ENCODE measurements around the gene MACROD2. TPM values are rescaled to one million over a fixed set of nuclear protein-coding genes. Genes with fewer than 3 reads are reported as not detected.

MACROD2 gene
- total and polyA plus RNA-seq, 2 donors (not counting 1 experiment from before 2014, with no cell fraction given), result 5.3 to 6.7 TPM

- H3K27ac Mint-ChIP-seq, result no peak overlapping the region
- Histone ChIP-seq H3K4me1 (ENCODE audit: control insufficient read depth in 2 of 2, insufficient read depth in 2 of 2, low read length in 2 of 2) (no peaks in the 10 kb centered on the region), H3K4me2 (replicated peaks; ENCODE audit: low read depth, low read length, poor library complexity, severe bottlenecking) (no peak overlapping the region), H3K9me3 (ENCODE audit: control extremely low read depth in 1 of 3, control insufficient read depth in 2 of 3, insufficient read depth in 1 of 3, low read length in 2 of 3) (no peaks in the 10 kb centered on the region), H3K36me3 (replicated peaks in 1 of 2; ENCODE audit: control extremely low read depth in 1 of 2, control insufficient read depth in 1 of 2, extremely low read depth in 1 of 2, insufficient read depth in 2 of 2, low read length in 1 of 2) (no peaks in the 10 kb centered on the region), H2AFZ (ENCODE audit: insufficient read depth, low read depth, low read length, poor library complexity, severe bottlenecking) (no peak overlapping the region), H3K27ac (ENCODE audit: low read length in 2 of 2) (no peak overlapping the region), H3K4me3 (ENCODE audit: control extremely low read depth in 1 of 5, extremely low read depth in 1 of 5, insufficient read depth in 1 of 5, low read depth in 2 of 5, low read length in 4 of 5) (no peak overlapping the region), H3K9ac (ENCODE audit: low read length) (no peak overlapping the region), H3K27me3 (replicated peaks in 1 of 4; ENCODE audit: control extremely low read depth in 1 of 4, control insufficient read depth in 3 of 4, insufficient read depth in 4 of 4, low read length in 3 of 4) (no peaks in the 10 kb centered on the region), H4K20me1 (ENCODE audit: control insufficient read depth, insufficient read depth, low read length, poor library complexity, severe bottlenecking) (no peaks in the 10 kb centered on the region), H3K79me2 (ENCODE audit: control insufficient read depth, insufficient read depth, low read length) (no peaks in the 10 kb centered on the region)
- POLR2A ChIA-PET, result no interaction called here
- no peak overlapping the region for H3K4me3 Mint-ChIP-seq
- ATAC-seq (ENCODE audit: low read depth), result no peak
- intact Hi-C loops (cut with micrococcal nuclease), result no loop called here
- no peaks in the 10 kb centered on the region for H3K9me3 Mint-ChIP-seq (ENCODE audit: insufficient read depth)
- no peaks in the 10 kb centered on the region for H3K4me1 Mint-ChIP-seq
- DNase-seq, result no peak
- 100% methylated on average over 1 of the region's 1 CpG for WGBS (ENCODE audit: insufficient coverage)
- CTCF ChIA-PET, result no interaction called here
- no peak for TF ChIP-seq CTCF (IDR thresholded peaks at IDR 0.05)
- TF ChIP-seq EZH2 (IDR thresholded peaks at IDR 0.05; ENCODE audit: borderline replicate concordance, insufficient read depth, low read depth, low read length, poor library complexity, severe bottlenecking), result no peak
- H3K27me3 Mint-ChIP-seq, result peaks cover 14% of the 10 kb centered on the region
Observed at GRCh38 chr20:14751191-14751590, 755.9 kb downstream of the MACROD2 start.

- POLR2A ChIA-PET, result no interaction called here
Observed at GRCh38 chr20:14757728-14758127, 762.4 kb downstream of the MACROD2 start.

More at GRCh38 chr20:14757728-14758127, 762.4 kb downstream of the MACROD2 start:
- ATAC-seq (ENCODE audit: low read depth), result no peak
- no peak for DNase-seq
- Histone ChIP-seq H4K20me1 (ENCODE audit: control insufficient read depth, insufficient read depth, low read length, poor library complexity, severe bottlenecking) (no peaks in the 10 kb centered on the region), H3K36me3 (replicated peaks in 1 of 2; ENCODE audit: control extremely low read depth in 1 of 2, control insufficient read depth in 1 of 2, extremely low read depth in 1 of 2, insufficient read depth in 2 of 2, low read length in 1 of 2) (no peaks in the 10 kb centered on the region), H3K4me1 (ENCODE audit: control insufficient read depth in 2 of 2, insufficient read depth in 2 of 2, low read length in 2 of 2) (no peaks in the 10 kb centered on the region), H3K4me2 (replicated peaks; ENCODE audit: low read depth, low read length, poor library complexity, severe bottlenecking) (no peak overlapping the region), H3K9me3 (ENCODE audit: control extremely low read depth in 1 of 3, control insufficient read depth in 2 of 3, insufficient read depth in 1 of 3, low read length in 2 of 3) (no peaks in the 10 kb centered on the region), H3K9ac (ENCODE audit: low read length) (no peak overlapping the region), H2AFZ (ENCODE audit: insufficient read depth, low read depth, low read length, poor library complexity, severe bottlenecking) (no peak overlapping the region), H3K79me2 (ENCODE audit: control insufficient read depth, insufficient read depth, low read length) (no peaks in the 10 kb centered on the region), H3K4me3 (ENCODE audit: control extremely low read depth in 1 of 5, extremely low read depth in 1 of 5, insufficient read depth in 1 of 5, low read depth in 2 of 5, low read length in 4 of 5) (no peak overlapping the region), H3K27ac (ENCODE audit: low read length in 2 of 2) (no peak overlapping the region), H3K27me3 (replicated peaks in 1 of 4; ENCODE audit: control extremely low read depth in 1 of 4, control insufficient read depth in 3 of 4, insufficient read depth in 4 of 4, low read length in 3 of 4) (no peaks in the 10 kb centered on the region)
- Mint-ChIP-seq H3K9me3 (ENCODE audit: insufficient read depth) (no peaks in the 10 kb centered on the region), H3K27me3 (peaks cover 6% of the 10 kb centered on the region), H3K27ac (no peak overlapping the region), H3K4me3 (no peak overlapping the region), H3K4me1 (no peaks in the 10 kb centered on the region)
- intact Hi-C loops (cut with micrococcal nuclease), result no loop called here
- CTCF ChIA-PET, result no interaction called here
- 94% methylated on average over 8 of the region's 12 CpGs for WGBS (ENCODE audit: insufficient coverage)
- no peak for TF ChIP-seq EZH2 (IDR thresholded peaks at IDR 0.05; ENCODE audit: borderline replicate concordance, insufficient read depth, low read depth, low read length, poor library complexity, severe bottlenecking)
- no peak for TF ChIP-seq CTCF (IDR thresholded peaks at IDR 0.05)
